Measurements from ENCODE around the gene PHC1. TPM values are rescaled to one million over a fixed set of nuclear protein-coding genes. Genes with fewer than 3 reads are reported as not detected.

PHC1 gene
- total RNA-seq, 3 donors from 2014 or later: 39.2 to 45.9 (median 40.5) TPM

GRCh38 chr12:8909752-8910151 is 4.6 kb upstream of the PHC1 start:
- DNase-seq (ENCODE audit: low spot score in 2 of 2): no peak
- no peak overlapping the region for H3K27ac ChIP-seq
- no peak overlapping the region for H3K4me3 ChIP-seq
- intact Hi-C loops (cut with DNase I; ENCODE audit: low total_unique reads): no loop called here
- H3K4me1 ChIP-seq: peaks cover 0 to 2% of the 10 kb centered on the region in 2 donors
- H3K36me3 ChIP-seq: no peaks in the 10 kb centered on the region
- no peaks in the 10 kb centered on the region for H3K27me3 ChIP-seq
- no peaks in the 10 kb centered on the region for H3K9me3 ChIP-seq
- no peak for TF ChIP-seq POLR2A (IDR thresholded peaks at IDR 0.05)
- TF ChIP-seq, protein P1, sequence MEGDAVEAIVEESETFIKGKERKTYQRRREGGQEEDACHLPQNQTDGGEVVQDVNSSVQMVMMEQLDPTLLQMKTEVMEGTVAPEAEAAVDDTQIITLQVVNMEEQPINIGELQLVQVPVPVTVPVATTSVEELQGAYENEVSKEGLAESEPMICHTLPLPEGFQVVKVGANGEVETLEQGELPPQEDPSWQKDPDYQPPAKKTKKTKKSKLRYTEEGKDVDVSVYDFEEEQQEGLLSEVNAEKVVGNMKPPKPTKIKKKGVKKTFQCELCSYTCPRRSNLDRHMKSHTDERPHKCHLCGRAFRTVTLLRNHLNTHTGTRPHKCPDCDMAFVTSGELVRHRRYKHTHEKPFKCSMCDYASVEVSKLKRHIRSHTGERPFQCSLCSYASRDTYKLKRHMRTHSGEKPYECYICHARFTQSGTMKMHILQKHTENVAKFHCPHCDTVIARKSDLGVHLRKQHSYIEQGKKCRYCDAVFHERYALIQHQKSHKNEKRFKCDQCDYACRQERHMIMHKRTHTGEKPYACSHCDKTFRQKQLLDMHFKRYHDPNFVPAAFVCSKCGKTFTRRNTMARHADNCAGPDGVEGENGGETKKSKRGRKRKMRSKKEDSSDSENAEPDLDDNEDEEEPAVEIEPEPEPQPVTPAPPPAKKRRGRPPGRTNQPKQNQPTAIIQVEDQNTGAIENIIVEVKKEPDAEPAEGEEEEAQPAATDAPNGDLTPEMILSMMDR (IDR thresholded peaks at IDR 0.05): no peak
- no peak for TF ChIP-seq POLR2AphosphoS5 (IDR thresholded peaks at IDR 0.05)

GRCh38 chr12:8911606-8912268 is 2.6 kb upstream of the PHC1 start:
- Histone ChIP-seq H3K4me1 (peaks cover 6 to 8% of the 10 kb centered on the region in 2 donors), H3K27me3 (no peaks in the 10 kb centered on the region), H3K36me3 (no peaks in the 10 kb centered on the region), H3K9me3 (no peaks in the 10 kb centered on the region), H3K4me3 (no peak overlapping the region), H3K27ac (no peak overlapping the region)
- TF ChIP-seq, protein P1 (IDR thresholded peaks at IDR 0.05): no peak
- TF ChIP-seq POLR2A (IDR thresholded peaks at IDR 0.05): no peak
- no peak for TF ChIP-seq POLR2AphosphoS5 (IDR thresholded peaks at IDR 0.05)
- no peak for DNase-seq (ENCODE audit: low spot score in 2 of 2)
- intact Hi-C loops (cut with DNase I; ENCODE audit: low total_unique reads): no loop called here

GRCh38 chr12:8912914-8913313 is 1.4 kb upstream of the PHC1 start:
- H3K27me3 ChIP-seq: no peaks in the 10 kb centered on the region
- intact Hi-C loops (cut with DNase I; ENCODE audit: low total_unique reads): no loop called here
- TF ChIP-seq POLR2AphosphoS5 (IDR thresholded peaks at IDR 0.05): no peak
- TF ChIP-seq, protein P1 (IDR thresholded peaks at IDR 0.05): peak in 2 of 3 donors; percentile 37 to 39
- peak; percentile 67 to 68 for DNase-seq (ENCODE audit: low spot score in 2 of 2)
- H3K36me3 ChIP-seq: no peaks in the 10 kb centered on the region
- H3K4me1 ChIP-seq: peaks cover 6 to 8% of the 10 kb centered on the region in 2 donors
- H3K4me3 ChIP-seq: peak overlapping the region in 1 of 3 donors; percentile 74
- no peaks in the 10 kb centered on the region for H3K9me3 ChIP-seq
- peak overlapping the region; percentile 89 to 95 for H3K27ac ChIP-seq

DNA sequence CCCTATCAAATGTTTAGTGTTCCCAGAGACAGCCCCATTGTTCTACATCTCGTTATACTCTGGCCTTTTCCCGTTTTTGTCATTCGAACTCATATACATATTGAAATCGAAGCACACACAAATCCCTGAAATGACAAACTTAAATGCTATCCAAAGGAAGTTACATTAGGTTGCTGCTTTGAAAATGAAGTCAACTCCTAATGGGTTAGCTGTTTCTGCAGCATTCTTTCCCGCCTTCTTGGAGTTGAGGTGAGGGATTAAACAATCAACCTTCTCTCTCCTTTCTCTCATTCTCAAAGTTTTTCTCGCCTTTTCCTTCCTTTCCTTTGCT is 642 bp upstream of the PHC1 start:
- no peaks in the 10 kb centered on the region for H3K9me3 ChIP-seq
- no peak for DNase-seq (ENCODE audit: low spot score in 2 of 2)
- intact Hi-C loops (cut with DNase I; ENCODE audit: low total_unique reads): no loop called here
- no peaks in the 10 kb centered on the region for H3K36me3 ChIP-seq
- peak overlapping the region; percentile 89 to 95 for H3K27ac ChIP-seq
- no peaks in the 10 kb centered on the region for H3K27me3 ChIP-seq
- TF ChIP-seq, protein P1 (IDR thresholded peaks at IDR 0.05): no peak
- TF ChIP-seq POLR2A (IDR thresholded peaks at IDR 0.05): no peak
- no peak for TF ChIP-seq POLR2AphosphoS5 (IDR thresholded peaks at IDR 0.05)
- H3K4me1 ChIP-seq: peaks cover 6 to 8% of the 10 kb centered on the region in 2 donors
- peak overlapping the region; percentile 73 to 78 (median 74) for H3K4me3 ChIP-seq

GRCh38 chr12:8914716-8915526 is 612 bp downstream of the PHC1 start:
- Histone ChIP-seq H3K4me1 (peaks cover 6 to 8% of the 10 kb centered on the region in 2 donors), H3K27me3 (no peaks in the 10 kb centered on the region), H3K27ac (peak overlapping the region; percentile 89 to 95), H3K4me3 (peak overlapping the region; percentile 73 to 78 (median 74)), H3K36me3 (no peaks in the 10 kb centered on the region), H3K9me3 (no peaks in the 10 kb centered on the region)
- intact Hi-C loops (cut with DNase I; ENCODE audit: low total_unique reads): no loop called here
- TF ChIP-seq, protein P1 (IDR thresholded peaks at IDR 0.05): no peak
- peak; percentile 40 to 56 for DNase-seq (ENCODE audit: low spot score in 2 of 2)
